IPS DF 4.7 (cell line): ENCODE results near the gene CAMK1G.

ENCODE experiments used
- DNase-seq: peaks from one replicate; pipeline ENCODE4 v3.0.0-alpha.2; 2013; ENCODE audit warnings: low spot score; ENCODE audit errors: extremely low read depth

The CAMK1G gene

GRCh38 chr1:209634005-209634737, 50.7 kb downstream of the CAMK1G start:
- no peak for DNase-seq

- no peak for DNase-seq
These were observed 52.3 kb downstream of the CAMK1G start for GRCh38 chr1:209635850-209636249.

- DNase-seq: no peak
These were observed 58.3 kb downstream of the CAMK1G start for GRCh38 chr1:209641832-209642172.

GRCh38 chr1:209642816-209643215, 59.3 kb downstream of the CAMK1G start:
- no peak for DNase-seq

- no peak for DNase-seq
These were observed 59.9 kb downstream of the CAMK1G start for GRCh38 chr1:209643285-209644020.

- no peak for DNase-seq
These were observed 62.3 kb downstream of the CAMK1G start for GRCh38 chr1:209645574-209646452.

- DNase-seq: no peak
These were observed 63.0 kb downstream of the CAMK1G start for GRCh38 chr1:209646558-209646957.

- no peak for DNase-seq
These were observed 63.6 kb downstream of the CAMK1G start for GRCh38 chr1:209647156-209647555.

- no peak for DNase-seq
These were observed 64.8 kb downstream of the CAMK1G start for GRCh38 chr1:209648346-209648745.

GRCh38 chr1:209648931-209649776, 65.6 kb downstream of the CAMK1G start:
- DNase-seq: no peak

GRCh38 chr1:209650454-209650853, 66.9 kb downstream of the CAMK1G start:
- DNase-seq: no peak

GRCh38 chr1:209651138-209651587, 67.6 kb downstream of the CAMK1G start:
- DNase-seq: no peak

GRCh38 chr1:209652121-209652735, 68.7 kb downstream of the CAMK1G start, which contains the start of gene LAMB3:
LAMB3 (minus strand) TSS chr1:209652425; CDS start chr1:209650944, 1,481 bp downstream.
- DNase-seq: no peak

- peak; percentile 53 for DNase-seq
These were observed 69.4 kb downstream of the CAMK1G start for GRCh38 chr1:209652873-209653401.

- no peak for DNase-seq
These were observed 70.4 kb downstream of the CAMK1G start for GRCh38 chr1:209653915-209654351.

GRCh38 chr1:209655411-209656231, 72.1 kb downstream of the CAMK1G start:
- no peak for DNase-seq

- DNase-seq: no peak
These were observed 73.8 kb downstream of the CAMK1G start for GRCh38 chr1:209657140-209657879.

GRCh38 chr1:209657918-209658317, 74.4 kb downstream of the CAMK1G start:
- DNase-seq: no peak
